ENCODE results near the gene CD1D. TPM values are rescaled to one million over a fixed set of nuclear protein-coding genes. Genes with fewer than 3 reads are reported as not detected.
A peak's percentile ranks its signal among the peaks of the same experiment; 100 is the strongest.

The CD1D gene
- total RNA-seq, 1 donor from 2014 or later, result 1.5 TPM

- no peak for TF ChIP-seq CTCF (IDR thresholded peaks at IDR 0.05; ENCODE audit: unreplicated experiment)
- no peaks in the 10 kb centered on the region for H3K36me3 Mint-ChIP-seq (ENCODE audit: low read depth, unreplicated experiment)
- H3K27me3 Mint-ChIP-seq (ENCODE audit: unreplicated experiment), result peaks cover 3% of the 10 kb centered on the region
- peak overlapping the region; percentile 68 for H3K4me3 Mint-ChIP-seq (ENCODE audit: unreplicated experiment)
- peaks cover 5% of the 10 kb centered on the region for H3K9me3 Mint-ChIP-seq (ENCODE audit: unreplicated experiment)
- peaks cover 26% of the 10 kb centered on the region for H3K4me1 Mint-ChIP-seq (ENCODE audit: unreplicated experiment)
- DNase-seq (ENCODE audit: low spot score), result peak; percentile 86
- peak overlapping the region; percentile 4 for H3K27ac Mint-ChIP-seq (ENCODE audit: unreplicated experiment)
These were observed 31.0 kb upstream of the CD1D start for GRCh38 chr1:158149577-158150269.

- DNase-seq (ENCODE audit: low spot score), result no peak
- Mint-ChIP-seq H3K36me3 (ENCODE audit: low read depth, unreplicated experiment) (no peaks in the 10 kb centered on the region), H3K27ac (ENCODE audit: unreplicated experiment) (no peak overlapping the region), H3K27me3 (ENCODE audit: unreplicated experiment) (peaks cover 3% of the 10 kb centered on the region), H3K4me3 (ENCODE audit: unreplicated experiment) (no peak overlapping the region), H3K4me1 (ENCODE audit: unreplicated experiment) (peaks cover 26% of the 10 kb centered on the region), H3K9me3 (ENCODE audit: unreplicated experiment) (peaks cover 5% of the 10 kb centered on the region)
- TF ChIP-seq CTCF (IDR thresholded peaks at IDR 0.05; ENCODE audit: unreplicated experiment), result no peak
These were observed 30.2 kb upstream of the CD1D start for GRCh38 chr1:158150523-158150922.

- DNase-seq (ENCODE audit: low spot score), result no peak
- no peak for TF ChIP-seq CTCF (IDR thresholded peaks at IDR 0.05; ENCODE audit: unreplicated experiment)
- Mint-ChIP-seq H3K4me1 (ENCODE audit: unreplicated experiment) (peaks cover 10% of the 10 kb centered on the region), H3K27ac (ENCODE audit: unreplicated experiment) (no peak overlapping the region), H3K36me3 (ENCODE audit: low read depth, unreplicated experiment) (no peaks in the 10 kb centered on the region), H3K27me3 (ENCODE audit: unreplicated experiment) (peaks cover 3% of the 10 kb centered on the region), H3K9me3 (ENCODE audit: unreplicated experiment) (peaks cover 5% of the 10 kb centered on the region), H3K4me3 (ENCODE audit: unreplicated experiment) (no peak overlapping the region)
These were observed 27.5 kb upstream of the CD1D start for GRCh38 chr1:158153179-158153578.

- H3K4me3 Mint-ChIP-seq (ENCODE audit: unreplicated experiment), result no peak overlapping the region
- H3K27me3 Mint-ChIP-seq (ENCODE audit: unreplicated experiment), result peaks cover 3% of the 10 kb centered on the region
- no peak overlapping the region for H3K27ac Mint-ChIP-seq (ENCODE audit: unreplicated experiment)
- DNase-seq (ENCODE audit: low spot score), result no peak
- H3K36me3 Mint-ChIP-seq (ENCODE audit: low read depth, unreplicated experiment), result no peaks in the 10 kb centered on the region
- H3K4me1 Mint-ChIP-seq (ENCODE audit: unreplicated experiment), result peaks cover 7% of the 10 kb centered on the region
- peaks cover under 1% of the 10 kb centered on the region for H3K9me3 Mint-ChIP-seq (ENCODE audit: unreplicated experiment)
- no peak for TF ChIP-seq CTCF (IDR thresholded peaks at IDR 0.05; ENCODE audit: unreplicated experiment)
These were observed 26.8 kb upstream of the CD1D start for GRCh38 chr1:158153746-158154444.

GRCh38 chr1:158154501-158154900 lies 26.2 kb upstream of the CD1D start:
- no peak for TF ChIP-seq CTCF (IDR thresholded peaks at IDR 0.05; ENCODE audit: unreplicated experiment)
- Mint-ChIP-seq H3K4me1 (ENCODE audit: unreplicated experiment) (peaks cover 1% of the 10 kb centered on the region), H3K27ac (ENCODE audit: unreplicated experiment) (no peak overlapping the region), H3K27me3 (ENCODE audit: unreplicated experiment) (peaks cover 1% of the 10 kb centered on the region), H3K9me3 (ENCODE audit: unreplicated experiment) (no peaks in the 10 kb centered on the region), H3K36me3 (ENCODE audit: low read depth, unreplicated experiment) (no peaks in the 10 kb centered on the region), H3K4me3 (ENCODE audit: unreplicated experiment) (no peak overlapping the region)
- no peak for DNase-seq (ENCODE audit: low spot score)
